Activated T-helper 2 cell treated with anti-CD3 and anti-CD28 coated beads, Interferon-gamma antibody, Interleukin-2, Interleukin-4, amounts not matched to agents 10 μg/mL and 5 μg/mL and 100 μg/mL, durations not matched to agents 14 hours and 24 hours and 36 hours (primary cell): Measurements from ENCODE around the gene PLEKHG3. TPM values are rescaled to one million over a fixed set of nuclear protein-coding genes. Genes with fewer than 3 reads are reported as not detected.

Experiments
- DNase-seq: peaks from one replicate; pipeline ENCODE4 v3.0.0; 2021; ENCODE audit warnings: low spot score
- H3K27ac Mint-ChIP-seq: one replicate; pipeline ENCODE4 v1.8.0; 2021; ENCODE audit warnings: mixed read lengths
- H3K27me3 Mint-ChIP-seq: one replicate; pipeline ENCODE4 v1.8.0; 2021; ENCODE audit warnings: low read depth, mixed read lengths
- H3K36me3 Mint-ChIP-seq: one replicate; pipeline ENCODE4 v1.8.0; 2021; ENCODE audit warnings: low read depth, mixed read lengths
- H3K4me1 Mint-ChIP-seq: one replicate; pipeline ENCODE4 v1.8.0; 2021; ENCODE audit warnings: low read depth, mixed read lengths
- H3K4me3 Mint-ChIP-seq: one replicate; pipeline ENCODE4 v1.8.0; 2021; ENCODE audit warnings: low read depth, mild to moderate bottlenecking, moderate library complexity, mixed read lengths
- H3K9me3 Mint-ChIP-seq: one replicate; pipeline ENCODE4 v1.8.0; 2021; ENCODE audit warnings: mixed read lengths
- intact Hi-C: fragments of 100-400 bp; cut with micrococcal nuclease; formaldehyde crosslinking; loops from one replicate; pipeline ENCODE4 v1.15.1; 2023
- total RNA-seq: library from RNA; stranded (reverse); gene quantifications from 2 replicates; pipeline ENCODE4 v1.2.3, GENCODE V29; 2022

PLEKHG3 gene
- total RNA-seq, 1 donor from 2014 or later = 1.9 TPM

DNA sequence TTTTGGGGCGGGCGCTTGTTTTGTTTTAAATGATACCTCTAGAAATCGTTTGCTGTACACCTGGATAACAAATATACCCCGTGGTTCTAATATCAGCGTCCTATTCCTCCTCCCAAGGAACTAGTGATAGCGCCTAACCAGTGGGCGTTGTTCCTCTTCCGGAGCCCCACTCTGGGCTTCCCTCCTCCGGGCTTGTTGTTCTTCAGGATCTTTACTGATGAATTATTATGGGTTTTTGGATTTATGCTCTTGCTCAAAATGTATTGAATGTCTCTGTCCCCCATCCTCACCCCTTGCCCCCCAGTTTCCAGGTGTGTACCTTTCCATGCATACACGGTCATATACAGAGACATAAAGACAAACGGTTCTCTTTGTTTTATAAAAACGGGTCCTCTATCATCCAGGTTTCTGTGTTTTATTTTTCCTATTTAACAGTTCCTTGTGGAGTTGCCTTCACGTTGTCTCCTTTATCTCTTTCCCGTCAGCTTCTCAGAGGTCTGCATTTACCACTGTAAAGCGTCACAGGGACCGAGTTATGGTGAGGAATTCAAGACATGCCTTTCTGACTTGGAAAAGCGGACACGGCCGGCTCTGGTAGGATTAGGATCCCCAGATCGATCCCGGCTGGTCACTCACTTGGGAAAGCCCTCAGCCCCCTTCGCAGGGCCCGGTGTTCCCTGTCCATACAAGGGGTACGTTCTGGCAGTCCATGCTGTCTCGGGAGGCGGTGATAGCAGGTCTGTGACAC is 655 bp upstream of the PLEKHG3 start:
- no peak overlapping the region for H3K27ac Mint-ChIP-seq
- H3K36me3 Mint-ChIP-seq = no peaks in the 10 kb centered on the region
- peak overlapping the region; percentile 58 for H3K4me3 Mint-ChIP-seq
- H3K4me1 Mint-ChIP-seq = peaks cover 45% of the 10 kb centered on the region
- peaks cover 61% of the 10 kb centered on the region for H3K27me3 Mint-ChIP-seq
- H3K9me3 Mint-ChIP-seq = no peaks in the 10 kb centered on the region
- intact Hi-C loops = loop anchor here (5.0 kb wide), 1 partner anchor 161 kb away; the partner anchor contains the start of gene HSPA2
- DNase-seq = no peak

DNA sequence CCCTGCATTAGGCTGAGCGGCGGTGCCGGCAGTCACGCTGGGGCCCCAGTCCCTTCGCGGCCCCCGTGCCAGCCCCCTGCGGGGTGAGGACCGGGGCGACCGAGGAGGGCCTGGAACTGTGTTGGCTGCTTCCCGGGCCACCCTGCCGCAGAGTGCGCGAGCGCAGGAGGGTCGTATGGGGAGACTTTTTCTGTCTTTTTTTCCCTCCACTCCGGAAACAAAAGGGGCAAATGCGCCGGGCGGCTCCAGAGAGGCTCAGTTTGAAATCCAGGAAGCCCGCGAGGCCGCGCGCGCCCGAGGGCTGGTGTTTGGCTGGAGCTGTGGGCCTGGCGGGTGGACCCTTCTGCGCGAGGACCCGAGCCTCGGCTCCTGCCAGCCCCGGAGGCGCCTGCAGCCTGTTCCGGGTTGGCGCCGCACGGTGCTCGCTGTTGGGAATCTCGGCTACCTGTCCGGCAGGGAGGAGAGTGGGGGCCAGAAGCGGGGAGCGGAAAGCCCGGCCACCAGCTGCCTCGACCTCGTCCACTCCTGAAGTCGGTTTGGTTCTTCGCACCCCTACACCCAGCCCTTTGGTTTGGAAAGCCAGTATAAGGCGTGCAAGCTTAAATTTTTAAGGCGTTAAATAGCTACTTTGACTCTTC is 638 bp downstream of the PLEKHG3 start:
- Mint-ChIP-seq H3K36me3 (no peaks in the 10 kb centered on the region), H3K9me3 (no peaks in the 10 kb centered on the region), H3K27me3 (peaks cover 65% of the 10 kb centered on the region), H3K27ac (no peak overlapping the region), H3K4me1 (peaks cover 49% of the 10 kb centered on the region), H3K4me3 (peak overlapping the region; percentile 75)
- DNase-seq = no peak
- intact Hi-C loops = loop anchor here (5.0 kb wide), 1 partner anchor 163 kb away; the partner anchor contains the start of gene HSPA2

DNA sequence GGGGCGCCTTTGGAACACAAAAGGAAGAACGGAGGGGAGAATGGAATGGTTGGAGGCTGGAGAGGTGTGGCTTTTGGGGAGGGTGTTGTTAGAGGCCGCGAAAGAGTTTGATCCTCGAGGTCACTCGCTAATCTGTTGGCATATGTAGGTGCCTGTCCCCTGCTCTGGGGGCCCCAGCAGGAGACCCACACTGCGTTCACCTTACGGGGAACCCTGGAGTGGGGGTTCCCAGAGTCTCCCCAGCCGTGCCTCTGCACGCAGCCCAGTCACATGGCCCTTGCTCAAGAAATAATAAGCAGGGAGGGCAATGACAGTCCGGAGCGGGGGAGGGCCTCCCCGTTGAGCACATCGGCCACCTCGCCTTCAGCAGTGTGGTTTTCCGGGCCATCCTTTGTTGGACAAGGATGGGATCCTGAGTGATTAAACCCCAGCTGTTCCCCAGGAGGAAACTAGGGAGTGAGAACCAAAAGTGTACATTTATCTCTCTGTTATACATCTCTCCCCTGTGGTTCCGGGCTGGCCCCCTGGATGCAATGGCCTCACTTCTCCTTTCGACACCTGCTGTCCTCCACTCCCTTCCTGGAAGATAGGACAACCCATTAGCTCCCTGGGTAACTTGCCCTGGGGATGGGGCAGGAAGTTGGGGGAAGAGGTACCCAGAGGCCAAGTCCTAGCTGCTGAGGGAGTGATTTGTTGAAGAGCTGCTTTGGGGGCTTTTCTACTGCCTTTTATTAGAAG is 1.3 kb downstream of the PLEKHG3 start:
- peaks cover 61% of the 10 kb centered on the region for H3K27me3 Mint-ChIP-seq

DNA sequence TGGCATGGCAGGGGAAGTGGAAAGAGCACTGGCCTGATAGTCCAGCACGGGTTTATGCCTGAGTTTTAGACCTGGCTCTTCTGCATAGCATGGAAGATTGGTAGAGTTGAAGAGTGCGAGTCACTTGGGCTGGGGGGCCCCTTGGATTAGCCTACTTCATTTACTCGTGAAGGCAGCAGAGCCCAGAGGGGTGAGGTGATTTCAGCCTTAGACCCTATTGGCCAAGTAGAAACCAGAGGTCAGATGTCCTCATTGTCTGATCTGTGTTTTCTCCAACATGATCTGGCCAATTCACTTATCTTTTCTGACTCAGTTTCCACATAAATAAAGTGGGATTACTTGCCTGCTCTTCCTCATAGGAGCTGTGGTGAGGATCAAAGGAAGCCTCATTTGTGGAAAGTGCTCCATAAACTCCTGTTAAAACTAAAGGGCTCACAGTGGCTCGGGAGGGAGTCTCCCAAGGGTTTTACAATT is 1.9 kb downstream of the PLEKHG3 start:
- Mint-ChIP-seq H3K27me3 (peaks cover 57% of the 10 kb centered on the region), H3K4me1 (peaks cover 47% of the 10 kb centered on the region), H3K27ac (no peak overlapping the region), H3K9me3 (no peaks in the 10 kb centered on the region), H3K4me3 (no peak overlapping the region), H3K36me3 (no peaks in the 10 kb centered on the region)
- no peak for DNase-seq
- intact Hi-C loops = no loop called here

More for the DNA sequence above, 1.3 kb downstream of the PLEKHG3 start:
- Mint-ChIP-seq H3K4me3 (peak overlapping the region; percentile 75), H3K27ac (no peak overlapping the region), H3K4me1 (peaks cover 46% of the 10 kb centered on the region), H3K9me3 (no peaks in the 10 kb centered on the region), H3K36me3 (no peaks in the 10 kb centered on the region)
- intact Hi-C loops = no loop called here
- DNase-seq = no peak

DNA sequence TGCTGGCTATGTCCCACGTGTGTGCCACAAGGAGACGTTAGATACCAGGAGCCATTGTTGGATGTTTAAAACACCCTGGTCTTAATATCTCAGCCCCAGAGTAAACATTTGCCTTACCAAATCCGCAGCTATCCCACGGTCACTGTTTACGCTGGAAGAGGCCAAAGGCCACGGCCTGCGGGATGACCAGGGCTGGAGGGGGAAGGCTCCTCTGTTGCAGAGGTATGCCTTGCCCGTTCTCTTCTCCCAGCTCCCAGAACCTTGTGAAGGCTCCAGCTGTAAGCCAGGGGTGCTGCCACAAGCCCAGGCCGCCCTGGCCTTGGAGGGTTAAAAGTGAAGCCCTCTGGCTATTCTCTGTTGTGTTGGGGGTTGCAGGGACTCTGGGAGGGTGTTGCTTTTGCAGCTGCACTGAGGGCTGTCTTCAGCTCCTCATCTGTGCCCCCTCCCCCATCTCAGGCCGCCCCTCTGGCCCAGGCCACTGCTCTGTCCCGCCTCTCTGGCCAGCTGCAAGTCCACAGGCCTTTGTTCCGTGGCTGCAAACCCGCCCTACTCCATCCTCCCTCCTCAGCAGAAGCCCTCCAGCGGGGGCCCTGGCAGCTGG is 2.5 kb downstream of the PLEKHG3 start:
- DNase-seq = no peak
- H3K27me3 Mint-ChIP-seq = peaks cover 53% of the 10 kb centered on the region
- intact Hi-C loops = no loop called here
- H3K9me3 Mint-ChIP-seq = no peaks in the 10 kb centered on the region
- peaks cover 47% of the 10 kb centered on the region for H3K4me1 Mint-ChIP-seq
- no peaks in the 10 kb centered on the region for H3K36me3 Mint-ChIP-seq
- H3K4me3 Mint-ChIP-seq = no peak overlapping the region
- H3K27ac Mint-ChIP-seq = no peak overlapping the region

DNA sequence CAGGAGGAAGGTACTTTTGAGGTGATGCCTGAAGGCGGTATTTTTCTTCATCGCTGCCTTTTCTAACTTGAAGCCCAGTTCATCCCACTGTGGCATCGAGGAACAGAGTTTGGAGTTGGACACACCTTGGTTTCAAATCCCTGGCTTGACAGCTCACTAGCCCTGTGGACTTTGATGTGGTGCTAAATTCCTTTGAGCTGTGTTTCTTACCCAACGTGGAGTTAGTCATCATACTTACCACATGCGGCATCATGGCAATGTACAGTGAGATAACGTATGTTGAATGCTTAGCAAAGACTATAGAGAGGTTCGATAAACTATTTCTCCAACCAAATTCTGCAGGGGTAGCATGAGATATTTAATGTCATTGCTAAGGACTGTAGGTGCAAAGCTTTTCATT is 3.4 kb downstream of the PLEKHG3 start:
- H3K27ac Mint-ChIP-seq = no peak overlapping the region
- H3K4me1 Mint-ChIP-seq = peaks cover 45% of the 10 kb centered on the region
- no peak overlapping the region for H3K4me3 Mint-ChIP-seq
- H3K9me3 Mint-ChIP-seq = peaks cover 3% of the 10 kb centered on the region
- H3K36me3 Mint-ChIP-seq = no peaks in the 10 kb centered on the region
- no peak for DNase-seq
- peaks cover 55% of the 10 kb centered on the region for H3K27me3 Mint-ChIP-seq
- intact Hi-C loops = no loop called here

DNA sequence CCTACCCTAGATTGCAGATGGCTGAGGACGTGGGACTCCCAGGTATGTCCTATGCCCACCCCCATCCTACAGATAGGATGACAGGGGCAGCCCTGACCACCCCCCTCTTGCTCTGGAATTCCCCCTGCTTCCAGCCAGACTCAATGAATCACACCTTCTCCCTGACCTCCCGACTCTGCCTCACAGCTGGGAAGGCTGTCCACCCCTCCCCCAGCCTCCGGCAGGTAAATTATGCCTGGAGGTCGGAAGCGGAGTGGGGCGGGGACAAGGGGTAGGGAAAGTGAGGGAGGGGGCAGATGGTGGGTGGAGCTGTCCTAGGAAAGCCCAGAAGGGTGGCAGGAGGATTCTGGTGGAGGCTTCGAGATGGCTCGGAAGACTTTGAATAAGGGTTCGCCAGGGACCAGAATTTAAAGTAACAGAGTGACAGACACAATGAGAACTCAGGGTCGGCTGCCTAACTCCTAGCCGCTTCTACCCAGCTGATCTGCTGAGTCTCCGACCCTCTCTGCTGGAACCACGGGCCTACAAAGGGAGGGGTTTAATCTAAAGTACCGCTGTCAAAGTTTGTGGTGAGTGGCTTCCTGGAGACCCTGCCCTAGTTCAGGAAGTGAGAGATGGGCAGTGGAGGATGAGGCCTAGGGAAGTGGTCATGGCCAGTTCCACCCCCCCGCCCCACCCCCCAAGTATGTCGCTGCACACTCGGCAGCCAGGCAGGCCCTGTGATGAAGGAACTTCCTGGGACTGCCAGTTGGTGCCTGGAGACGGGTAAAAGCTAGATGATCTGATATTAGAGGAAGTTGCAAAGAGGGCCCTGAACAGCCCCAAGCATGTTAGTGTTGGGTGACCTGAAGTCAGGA is 4.2 kb downstream of the PLEKHG3 start:
- peak; percentile 59 for DNase-seq
- peaks cover 3% of the 10 kb centered on the region for H3K36me3 Mint-ChIP-seq
- intact Hi-C loops = no loop called here
- H3K27ac Mint-ChIP-seq = peak overlapping the region; percentile 2
- H3K27me3 Mint-ChIP-seq = peaks cover 55% of the 10 kb centered on the region
- peak overlapping the region; percentile 27 for H3K4me3 Mint-ChIP-seq
- H3K4me1 Mint-ChIP-seq = peaks cover 40% of the 10 kb centered on the region
- peaks cover 10% of the 10 kb centered on the region for H3K9me3 Mint-ChIP-seq

DNA sequence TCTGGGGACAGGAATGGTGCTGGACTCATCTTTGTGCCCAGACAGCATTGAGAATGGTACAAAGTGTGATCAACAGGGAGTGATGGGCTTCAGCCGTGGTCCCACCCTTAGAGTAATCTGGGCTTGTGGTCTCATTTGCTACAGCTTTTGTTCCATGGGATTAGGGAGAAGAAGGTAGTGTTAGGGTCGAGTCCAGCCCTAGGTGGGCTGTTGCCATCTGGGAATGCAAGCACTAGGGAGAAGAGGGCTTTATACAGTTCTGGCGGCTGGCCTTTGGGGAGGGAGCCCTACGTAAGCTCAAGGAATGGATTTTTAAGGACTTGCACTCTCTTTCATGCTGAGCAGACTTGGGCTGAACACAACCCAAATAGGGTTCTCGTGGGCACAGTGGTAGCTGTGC is 4.9 kb downstream of the PLEKHG3 start:
- Mint-ChIP-seq H3K27me3 (peaks cover 51% of the 10 kb centered on the region), H3K4me3 (peak overlapping the region; percentile 27), H3K36me3 (peaks cover 3% of the 10 kb centered on the region), H3K9me3 (peaks cover 17% of the 10 kb centered on the region), H3K27ac (no peak overlapping the region), H3K4me1 (peaks cover 35% of the 10 kb centered on the region)
- intact Hi-C loops = no loop called here
- DNase-seq = no peak

DNA sequence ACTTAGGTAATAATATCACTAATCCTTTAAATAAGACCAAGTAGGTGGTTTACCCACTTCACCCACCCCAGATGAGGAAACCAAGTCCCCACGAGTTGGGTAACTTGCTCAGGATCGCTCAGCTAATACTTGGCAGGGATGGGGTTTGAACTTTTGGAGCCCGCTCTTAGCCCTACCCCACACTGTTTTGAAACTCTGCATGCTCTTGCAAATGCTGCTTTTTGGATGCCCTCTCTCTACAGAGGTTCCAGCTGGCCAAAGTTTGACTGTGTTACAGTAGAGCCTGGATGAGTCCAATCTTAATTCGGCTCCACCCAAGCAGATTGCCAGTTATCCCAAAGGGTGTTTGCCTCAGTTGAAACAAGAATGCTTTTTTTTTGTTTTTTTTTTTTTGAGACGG is 6.8 kb downstream of the PLEKHG3 start:
- H3K27ac Mint-ChIP-seq = no peak overlapping the region
- peaks cover 3% of the 10 kb centered on the region for H3K36me3 Mint-ChIP-seq
- peaks cover 22% of the 10 kb centered on the region for H3K9me3 Mint-ChIP-seq
- peaks cover 44% of the 10 kb centered on the region for H3K27me3 Mint-ChIP-seq
- no peak for DNase-seq
- intact Hi-C loops = no loop called here
- peaks cover 28% of the 10 kb centered on the region for H3K4me1 Mint-ChIP-seq
- H3K4me3 Mint-ChIP-seq = no peak overlapping the region

DNA sequence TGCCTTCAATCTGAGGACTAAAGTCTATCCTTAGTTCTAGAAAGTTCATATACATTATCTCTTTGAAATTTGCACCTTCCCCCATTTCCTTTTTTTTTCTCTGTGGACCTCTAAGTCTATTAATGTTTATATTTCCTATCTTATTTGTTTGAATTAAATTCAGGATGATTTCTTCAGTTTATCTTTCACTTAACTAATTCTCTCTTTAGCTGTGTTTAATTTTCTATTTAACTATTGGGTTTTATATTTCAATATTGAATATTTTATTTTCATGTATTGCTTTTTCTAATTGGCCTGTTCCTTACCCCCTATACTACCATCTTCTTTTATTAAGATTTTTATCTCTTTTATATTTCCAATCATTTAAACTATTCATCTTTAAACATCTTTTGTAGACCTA is 9.5 kb downstream of the PLEKHG3 start:
- H3K36me3 Mint-ChIP-seq = peaks cover 3% of the 10 kb centered on the region
- peaks cover 29% of the 10 kb centered on the region for H3K27me3 Mint-ChIP-seq
- peaks cover 21% of the 10 kb centered on the region for H3K4me1 Mint-ChIP-seq
- H3K4me3 Mint-ChIP-seq = no peak overlapping the region
- no peak for DNase-seq
- peaks cover 22% of the 10 kb centered on the region for H3K9me3 Mint-ChIP-seq
- intact Hi-C loops = no loop called here
- H3K27ac Mint-ChIP-seq = no peak overlapping the region

DNA sequence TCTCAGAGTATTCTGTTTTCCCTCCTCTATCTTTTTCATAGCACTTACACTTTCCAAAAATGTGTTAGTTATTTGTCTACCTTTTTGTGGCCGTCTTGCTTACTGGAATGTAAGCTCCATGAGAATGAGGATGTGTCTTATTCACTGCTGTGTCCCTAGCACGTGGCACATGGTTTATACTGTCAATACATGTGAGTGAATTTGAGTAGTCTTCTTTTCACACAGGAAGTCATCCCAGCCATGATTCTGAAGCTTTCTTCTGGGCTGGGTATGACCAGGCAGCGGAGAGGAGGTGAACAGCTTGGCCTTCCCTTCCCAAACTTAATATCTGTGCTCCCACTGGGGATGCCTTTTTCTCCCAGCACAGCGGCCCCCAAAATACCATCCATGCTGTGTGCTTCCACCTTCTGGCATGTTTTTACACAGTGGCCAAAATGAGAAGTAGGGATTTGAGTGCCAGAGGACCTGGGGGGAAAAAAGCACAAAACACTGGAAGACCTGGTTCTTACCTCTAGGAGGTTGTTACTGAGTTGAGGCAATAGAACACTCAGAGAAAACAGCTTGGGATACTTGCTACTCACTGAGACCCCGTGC is 10.3 kb downstream of the PLEKHG3 start:
- H3K27me3 Mint-ChIP-seq = peaks cover 26% of the 10 kb centered on the region
- H3K27ac Mint-ChIP-seq = no peak overlapping the region
- intact Hi-C loops = no loop called here
- no peak for DNase-seq
- H3K36me3 Mint-ChIP-seq = peaks cover 3% of the 10 kb centered on the region
- peaks cover 14% of the 10 kb centered on the region for H3K4me1 Mint-ChIP-seq
- H3K9me3 Mint-ChIP-seq = peaks cover 22% of the 10 kb centered on the region
- no peak overlapping the region for H3K4me3 Mint-ChIP-seq
